Thymus (tissue), 14 donors: ENCODE data around the gene PGRMC2. TPM values are rescaled to one million over a fixed set of nuclear protein-coding genes. Genes with fewer than 3 reads are reported as not detected.

Source experiments
- DNase-seq, 9 donors: peaks; one replicate each; pipeline ENCODE4 v3.0.0-alpha.2; 2013; ENCODE audit warnings: low spot score in 9 of 9, low read depth in 6 of 9, missing footprints in 1 of 9
- H3K27ac ChIP-seq, 2 donors: one replicate each; pipeline ENCODE4 v1.5.1; 2013; ENCODE audit warnings: control low read depth in 1 of 2, low read depth in 1 of 2, low read length in 1 of 2, mild to moderate bottlenecking in 1 of 2, moderate library complexity in 1 of 2
- H3K27me3 ChIP-seq, 2 donors: one replicate each; pipeline ENCODE4 v1.5.1; 2013; ENCODE audit warnings: low read length in 1 of 2; ENCODE audit not compliant: control insufficient read depth in 2 of 2, insufficient read depth in 1 of 2
- H3K36me3 ChIP-seq, 2 donors: one replicate each; pipeline ENCODE4 v1.5.1; 2013; ENCODE audit warnings: low read length in 1 of 2, mild to moderate bottlenecking in 1 of 2, moderate library complexity in 1 of 2; ENCODE audit not compliant: control insufficient read depth in 2 of 2, insufficient read depth in 2 of 2
- H3K4me1 ChIP-seq, 2 donors: one replicate each; pipeline ENCODE4 v1.5.1; 2013; ENCODE audit warnings: low read length in 2 of 2; ENCODE audit not compliant: control insufficient read depth in 2 of 2, insufficient read depth in 2 of 2
- H3K4me3 ChIP-seq, 2 donors: one replicate each; pipeline ENCODE4 v1.5.1; 2013; ENCODE audit warnings: low read length in 2 of 2, control low read depth in 1 of 2, mild to moderate bottlenecking in 1 of 2
- H3K9me3 ChIP-seq, 2 donors: one replicate each; pipeline ENCODE4 v1.5.1; 2013; ENCODE audit warnings: low read length in 1 of 2, mild to moderate bottlenecking in 1 of 2; ENCODE audit not compliant: control insufficient read depth in 2 of 2, insufficient read depth in 1 of 2
- WGBS: extraction: QIAGEN DNeasy Blood & Tissue Kit; methylation state at CpG from one replicate; pipeline ENCODE4 v1.1.7; 2013; 5-methylcytosine and 5-hydroxymethylcytosine counted together
- long read RNA-seq, 10 donors: transcript quantifications; one replicate each; lab custom pipeline, GENCODE V29; 2026
- polyA plus RNA-seq: library from polyadenylated mRNA; stranded (reverse); fragments of 200-250 nt; gene quantifications from one replicate; pipeline ENCODE4 v1.2.3, GENCODE V29; 2013
- total RNA-seq: library from RNA; stranded (reverse); fragments of 120-200 nt; gene quantifications from one replicate; pipeline ENCODE4 v1.2.4, GENCODE V29; 2013
- donor health status: healthy.

The PGRMC2 gene, protein sequence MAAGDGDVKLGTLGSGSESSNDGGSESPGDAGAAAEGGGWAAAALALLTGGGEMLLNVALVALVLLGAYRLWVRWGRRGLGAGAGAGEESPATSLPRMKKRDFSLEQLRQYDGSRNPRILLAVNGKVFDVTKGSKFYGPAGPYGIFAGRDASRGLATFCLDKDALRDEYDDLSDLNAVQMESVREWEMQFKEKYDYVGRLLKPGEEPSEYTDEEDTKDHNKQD
- total RNA-seq = 7.5 TPM
- 34.1 TPM for polyA plus RNA-seq
- long read RNA-seq, donor 1, partial matches to known transcripts = 0 of 3 reads
- long read RNA-seq, donor 1, other reads (novel, unspliced or antisense) = 0 of 3 reads
- long read RNA-seq, donor 2 = 0 reads
- long read RNA-seq, donor 3, transcript PGRMC2-208 (3 exons, 3,783 nt) = major isoform, 25 of 27 reads
- long read RNA-seq, donor 3, partial matches to known transcripts = 0 of 27 reads
- long read RNA-seq, donor 3, other reads (novel, unspliced or antisense) = 0 of 27 reads
- long read RNA-seq, donor 4, transcript PGRMC2-208 (3 exons, 3,783 nt) = major isoform, 17 of 18 reads
- long read RNA-seq, donor 4, partial matches to known transcripts = 0 of 18 reads
- long read RNA-seq, donor 4, other reads (novel, unspliced or antisense) = 0 of 18 reads
- long read RNA-seq, donor 5, transcript PGRMC2-208 (3 exons, 3,783 nt) = major isoform, 38 of 40 reads
- long read RNA-seq, donor 5, partial matches to known transcripts = 0 of 40 reads
- long read RNA-seq, donor 5, other reads (novel, unspliced or antisense) = 0 of 40 reads
- long read RNA-seq, donor 6, transcript PGRMC2-208 (3 exons, 3,783 nt) = major isoform, 33 of 36 reads
- long read RNA-seq, donor 6, partial matches to known transcripts = 0 of 36 reads
- long read RNA-seq, donor 6, other reads (novel, unspliced or antisense) = 0 of 36 reads
- long read RNA-seq, donor 7, transcript PGRMC2-208 (3 exons, 3,783 nt) = major isoform, 15 of 16 reads
- long read RNA-seq, donor 7, partial matches to known transcripts = 0 of 16 reads
- long read RNA-seq, donor 7, other reads (novel, unspliced or antisense) = 0 of 16 reads
- long read RNA-seq, donor 8, transcript PGRMC2-208 (3 exons, 3,783 nt) = major isoform, 12 of 14 reads
- long read RNA-seq, donor 8, partial matches to known transcripts = 0 of 14 reads
- long read RNA-seq, donor 8, other reads (novel, unspliced or antisense) = 0 of 14 reads
- long read RNA-seq, donor 9, transcript PGRMC2-208 (3 exons, 3,783 nt) = major isoform, 11 of 11 reads
- long read RNA-seq, donor 9, partial matches to known transcripts = 0 of 11 reads
- long read RNA-seq, donor 9, other reads (novel, unspliced or antisense) = 0 of 11 reads
- long read RNA-seq, donor 10, transcript PGRMC2-208 (3 exons, 3,783 nt) = major isoform, 17 of 17 reads
- long read RNA-seq, donor 10, partial matches to known transcripts = 0 of 17 reads
- long read RNA-seq, donor 10, other reads (novel, unspliced or antisense) = 0 of 17 reads

DNA sequence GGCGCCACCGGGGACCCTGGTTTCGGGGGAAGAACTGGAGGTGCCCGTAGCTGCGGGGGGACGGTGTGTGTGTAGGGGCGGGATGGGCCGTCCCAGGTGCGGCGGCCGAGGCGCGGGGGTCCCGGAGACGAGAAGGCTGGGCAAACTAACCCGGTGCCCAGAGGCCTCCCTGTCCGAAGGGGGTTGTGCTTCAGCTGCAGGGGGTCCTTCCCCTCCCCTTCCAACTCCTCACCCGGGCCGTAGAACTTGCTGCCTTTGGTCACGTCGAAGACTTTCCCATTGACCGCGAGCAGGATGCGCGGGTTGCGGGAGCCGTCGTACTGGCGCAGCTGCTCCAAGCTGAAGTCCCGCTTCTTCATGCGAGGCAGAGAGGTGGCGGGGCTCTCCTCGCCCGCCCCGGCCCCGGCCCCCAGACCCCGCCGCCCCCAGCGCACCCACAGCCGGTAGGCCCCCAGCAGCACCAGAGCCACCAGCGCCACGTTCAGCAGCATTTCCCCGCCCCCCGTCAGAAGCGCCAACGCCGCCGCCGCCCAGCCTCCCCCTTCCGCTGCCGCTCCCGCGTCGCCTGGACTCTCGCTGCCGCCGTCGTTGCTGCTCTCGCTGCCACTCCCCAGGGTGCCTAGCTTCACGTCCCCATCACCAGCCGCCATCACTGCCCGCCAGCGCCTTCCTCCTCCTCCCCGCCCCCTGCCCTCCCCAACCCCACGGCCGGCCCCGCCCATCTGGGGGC lies at the start of gene PGRMC2:
Gene PGRMC2, minus strand, starts transcription at position 673 of the 730 bp plus-strand sequence. Its CDS starts 23 bp downstream, at position 650.
- Histone ChIP-seq H3K27ac (peak within 1 kb of the TSS; percentile 93 to 94), H3K4me3 (peak within 1 kb of the TSS; percentile 59 to 72), H3K27me3 (no peaks in the 10 kb centered on the region), H3K4me1 (peaks cover 5 to 10% of the 10 kb centered on the region in 2 donors), H3K9me3 (no peaks in the 10 kb centered on the region), H3K36me3 (peaks cover 0 to 5% of the 10 kb centered on the region in 2 donors)
- peak in 5 of 9 donors; percentile 3 to 42 (median 15) for DNase-seq
- WGBS = under 1% methylated on average over 67 of the region's 67 CpGs

DNA sequence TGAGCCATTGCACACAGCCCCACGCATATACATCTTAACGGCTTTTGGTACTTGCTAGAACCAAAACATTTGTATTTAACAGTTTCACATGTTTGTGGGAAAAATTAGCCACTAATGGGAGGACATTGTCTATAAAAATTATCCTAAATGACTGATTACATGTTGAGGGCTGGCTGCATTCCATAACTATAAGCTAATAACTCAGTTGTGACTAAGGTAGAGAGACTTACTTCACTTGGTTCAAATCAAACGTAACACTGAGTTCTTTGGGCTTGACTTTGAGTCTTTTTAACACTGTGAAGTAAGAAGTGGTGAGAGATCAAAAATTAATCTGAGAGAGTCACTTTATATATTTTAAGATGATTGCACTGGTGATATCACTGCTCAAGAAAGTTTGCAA lies 47.9 kb upstream of the PGRMC2 start:
- H3K27me3 ChIP-seq = no peaks in the 10 kb centered on the region
- no peak overlapping the region for H3K4me3 ChIP-seq
- H3K36me3 ChIP-seq = no peaks in the 10 kb centered on the region
- H3K27ac ChIP-seq = no peak overlapping the region
- H3K9me3 ChIP-seq = no peaks in the 10 kb centered on the region
- 96% methylated on average over 3 of the region's 3 CpGs for WGBS
- H3K4me1 ChIP-seq = no peaks in the 10 kb centered on the region
- no peak for DNase-seq

DNA sequence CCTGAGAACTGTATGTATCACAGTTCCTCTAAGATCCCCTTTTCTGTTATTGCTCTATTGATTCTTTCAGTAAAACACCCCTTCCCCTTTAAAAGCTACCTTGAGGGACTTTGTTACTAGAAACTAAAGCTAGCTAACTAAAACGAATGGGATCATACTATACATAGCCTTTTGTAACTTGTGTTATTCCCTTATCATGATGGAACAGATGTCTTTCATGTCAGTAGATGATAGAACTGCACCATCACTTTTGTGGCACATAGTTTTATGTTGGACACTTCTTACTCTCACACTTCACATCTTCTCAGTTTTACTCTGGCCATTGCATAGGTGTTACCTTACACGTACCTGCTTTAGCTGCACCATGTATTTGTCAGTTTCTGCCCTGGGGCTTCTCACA lies 46.6 kb upstream of the PGRMC2 start:
- DNase-seq = no peak
- H3K4me3 ChIP-seq = no peak overlapping the region
- WGBS = 89% methylated on average over 2 of the region's 2 CpGs
- H3K36me3 ChIP-seq = no peaks in the 10 kb centered on the region
- no peaks in the 10 kb centered on the region for H3K4me1 ChIP-seq
- no peak overlapping the region for H3K27ac ChIP-seq
- H3K9me3 ChIP-seq = peaks cover 0 to 3% of the 10 kb centered on the region in 2 donors
- H3K27me3 ChIP-seq = no peaks in the 10 kb centered on the region

DNA sequence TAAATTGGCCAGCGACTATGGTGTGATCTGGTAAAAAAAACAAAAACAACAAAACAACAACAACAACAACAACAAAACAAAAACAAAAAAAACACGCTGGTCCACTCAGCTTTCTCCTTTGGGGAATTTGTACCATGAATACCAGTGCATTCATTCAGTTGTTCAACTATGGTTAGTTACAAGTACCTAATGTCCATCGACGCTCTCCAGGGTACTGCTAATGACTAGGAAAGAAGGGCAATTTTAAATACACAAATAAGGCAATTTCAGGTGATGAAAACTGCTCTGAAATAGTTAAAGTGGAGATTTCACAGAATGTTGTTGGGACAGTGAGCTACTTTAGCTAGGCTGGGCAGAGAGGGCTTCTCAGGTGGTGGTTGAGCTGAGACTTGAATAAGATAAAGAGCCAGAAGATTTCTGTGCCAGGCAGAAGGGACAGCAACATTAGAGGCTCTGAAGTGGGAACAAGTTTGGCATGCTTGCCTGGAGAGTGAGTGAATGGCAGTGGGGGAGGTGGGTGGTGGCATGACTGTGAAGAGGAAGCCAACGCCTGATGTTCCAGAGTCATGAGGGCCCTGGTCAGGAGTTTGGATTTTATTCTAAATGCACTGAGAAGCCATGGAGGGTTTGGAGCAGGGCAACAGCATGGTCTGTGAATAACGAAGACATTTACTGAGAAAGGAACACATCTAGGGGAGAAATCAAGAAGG lies 45.9 kb upstream of the PGRMC2 start:
- 96% methylated on average over 6 of the region's 6 CpGs for WGBS
- Histone ChIP-seq H3K4me1 (no peaks in the 10 kb centered on the region), H3K4me3 (no peak overlapping the region), H3K27me3 (no peaks in the 10 kb centered on the region), H3K27ac (no peak overlapping the region), H3K36me3 (no peaks in the 10 kb centered on the region), H3K9me3 (peaks cover 0 to 3% of the 10 kb centered on the region in 2 donors)
- DNase-seq = no peak

DNA sequence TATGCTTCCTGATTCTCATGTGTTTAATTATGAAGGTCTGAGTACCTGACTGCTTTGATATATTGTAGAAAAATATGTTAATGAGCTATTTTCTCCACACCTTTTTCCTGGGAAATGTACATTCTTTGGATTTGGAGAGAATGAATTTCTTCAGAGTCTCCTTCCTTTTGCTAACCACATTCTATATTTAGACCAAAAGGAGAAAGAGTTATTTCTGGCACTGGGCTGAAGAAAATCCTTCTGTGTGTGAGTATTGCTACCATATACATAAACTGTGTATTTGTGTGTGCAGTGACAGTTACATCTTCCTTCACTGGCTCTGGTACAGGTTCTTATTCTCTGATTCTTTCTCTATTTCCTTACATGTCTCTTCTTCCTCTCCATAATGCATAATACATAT lies 44.5 kb upstream of the PGRMC2 start:
- Histone ChIP-seq H3K27me3 (no peaks in the 10 kb centered on the region), H3K36me3 (no peaks in the 10 kb centered on the region), H3K9me3 (peaks cover 0 to 3% of the 10 kb centered on the region in 2 donors), H3K27ac (no peak overlapping the region), H3K4me3 (no peak overlapping the region), H3K4me1 (no peaks in the 10 kb centered on the region)
- DNase-seq = no peak

DNA sequence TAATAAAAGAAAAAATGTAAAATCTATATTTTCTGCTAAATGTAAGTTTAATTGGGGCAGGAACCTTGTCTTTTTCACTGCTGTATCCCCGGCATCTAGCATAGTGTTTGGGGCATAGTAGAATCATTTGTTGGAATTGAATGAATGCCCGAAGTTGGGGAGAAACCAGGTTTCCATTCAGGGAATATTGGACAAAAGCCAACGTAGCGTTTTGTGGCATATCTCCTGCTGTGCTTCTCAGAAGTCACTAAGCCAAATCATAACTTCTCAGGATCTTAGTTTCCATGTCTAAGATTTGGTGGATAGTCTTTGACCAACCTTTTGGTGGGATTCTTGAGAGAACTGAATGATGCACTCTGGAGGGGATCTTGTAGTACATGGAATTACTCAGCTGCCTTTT lies 42.0 kb upstream of the PGRMC2 start:
- Histone ChIP-seq H3K4me1 (no peaks in the 10 kb centered on the region), H3K27me3 (no peaks in the 10 kb centered on the region), H3K4me3 (no peak overlapping the region), H3K27ac (no peak overlapping the region), H3K9me3 (peaks cover 0 to 3% of the 10 kb centered on the region in 2 donors), H3K36me3 (no peaks in the 10 kb centered on the region)
- DNase-seq = no peak
- WGBS = 98% methylated on average over 4 of the region's 4 CpGs

DNA sequence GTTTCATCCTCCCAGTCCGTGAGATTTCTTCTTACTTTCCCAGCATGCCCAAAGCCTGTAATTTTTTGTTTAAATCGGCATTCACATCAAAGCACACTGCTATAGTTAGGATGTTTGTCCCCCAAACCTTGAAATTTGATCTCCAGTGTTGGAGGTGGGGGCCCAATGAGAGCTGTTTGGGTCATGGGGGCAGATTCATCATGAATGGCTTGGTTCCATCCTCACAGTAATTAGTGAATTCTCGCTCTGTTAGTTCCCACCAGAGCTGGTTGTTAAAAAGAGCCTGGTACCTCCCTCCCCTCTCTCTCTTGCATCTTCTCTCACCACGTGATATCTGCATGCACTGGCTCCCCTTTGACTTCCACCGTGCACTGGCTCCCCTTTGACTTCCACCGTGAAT lies 40.5 kb upstream of the PGRMC2 start:
- Histone ChIP-seq H3K4me3 (no peak overlapping the region), H3K36me3 (no peaks in the 10 kb centered on the region), H3K4me1 (no peaks in the 10 kb centered on the region), H3K27me3 (no peaks in the 10 kb centered on the region), H3K27ac (no peak overlapping the region), H3K9me3 (peaks cover 0 to 3% of the 10 kb centered on the region in 2 donors)
- WGBS = 94% methylated on average over 6 of the region's 6 CpGs
- DNase-seq = no peak

DNA sequence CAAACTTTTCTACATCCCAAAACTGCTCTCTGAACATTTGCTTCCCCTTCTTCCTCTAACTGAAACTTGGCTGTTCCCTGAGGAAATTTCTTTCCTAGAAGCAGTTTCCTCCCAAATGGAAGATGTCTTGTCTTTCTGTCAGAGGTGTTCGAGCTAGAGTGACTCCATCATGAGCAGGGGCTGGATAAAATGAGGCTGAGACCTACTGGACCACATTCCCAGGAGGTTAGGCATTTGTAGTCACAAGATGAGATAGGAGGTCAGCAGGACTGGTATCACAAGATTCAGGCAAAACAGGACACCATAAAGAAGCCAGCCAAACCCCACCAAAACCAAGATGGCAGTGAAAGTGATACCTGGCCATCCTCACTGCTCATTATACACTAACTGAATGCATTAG lies 35.8 kb upstream of the PGRMC2 start:
- no peak for DNase-seq
- no peaks in the 10 kb centered on the region for H3K36me3 ChIP-seq
- H3K4me1 ChIP-seq = no peaks in the 10 kb centered on the region
- H3K27me3 ChIP-seq = no peaks in the 10 kb centered on the region
- H3K4me3 ChIP-seq = no peak overlapping the region
- WGBS = 93% methylated on average over 1 of the region's 1 CpG
- no peaks in the 10 kb centered on the region for H3K9me3 ChIP-seq
- no peak overlapping the region for H3K27ac ChIP-seq
